Calu3 (cell line): ENCODE data around the gene CECR2. TPM values are rescaled to one million over a fixed set of nuclear protein-coding genes. Genes with fewer than 3 reads are reported as not detected.

ENCODE experiments used
- BruUV-seq: library from RNA; stranded (reverse); fragments of 400-500 nt; replicated peaks from 2 replicates; lab custom pipeline; 2021; lab: Mats Ljungman, UMichigan
- CTCF ChIA-PET: fragments of 300-600 bp; sonication (Branson Sonifier 250); formaldehyde crosslinking; loops from one replicate; lab custom pipeline; 2022; ENCODE audit warnings: antibody characterized with exemption; lab: Charles Lee
- DNase-seq: peaks from one replicate; pipeline ENCODE4 v3.0.0; 2022
- H3K27ac Mint-ChIP-seq: one replicate; pipeline ENCODE4 v1.8.0; 2022; ENCODE audit warnings: mixed read lengths; ENCODE audit not compliant: unreplicated experiment
- H3K27me3 Mint-ChIP-seq: one replicate; pipeline ENCODE4 v1.8.0; 2022; ENCODE audit warnings: mixed read lengths; ENCODE audit not compliant: unreplicated experiment
- H3K36me3 Mint-ChIP-seq: one replicate; pipeline ENCODE4 v1.8.0; 2022; ENCODE audit warnings: mild to moderate bottlenecking, moderate library complexity, mixed read lengths; ENCODE audit not compliant: insufficient read depth, unreplicated experiment
- H3K4me1 Mint-ChIP-seq: one replicate; pipeline ENCODE4 v1.8.0; 2022; ENCODE audit warnings: mild to moderate bottlenecking, low read depth, mixed read lengths; ENCODE audit not compliant: unreplicated experiment
- H3K4me3 Mint-ChIP-seq: one replicate; pipeline ENCODE4 v1.8.0; 2022; ENCODE audit warnings: mild to moderate bottlenecking, low read depth, moderate library complexity, mixed read lengths; ENCODE audit not compliant: unreplicated experiment
- H3K9me3 Mint-ChIP-seq: one replicate; pipeline ENCODE4 v1.8.0; 2022; ENCODE audit warnings: low read depth, mixed read lengths; ENCODE audit not compliant: unreplicated experiment
- CTCF ChIP-seq: fragments of 200-600 bp; IDR thresholded peaks from one replicate; pipeline ENCODE4 v1.8.0; 2022; ENCODE audit warnings: antibody characterized with exemption; ENCODE audit not compliant: unreplicated experiment
- intact Hi-C: fragments of 100-400 bp; cut with micrococcal nuclease; formaldehyde crosslinking; loops from one replicate; pipeline ENCODE4 v1.10.0; 2022; ENCODE audit not compliant: unreplicated experiment
- total RNA-seq: library from RNA; stranded (reverse); gene quantifications from 2 replicates; pipeline ENCODE4 v1.2.3, GENCODE V29; 2022

CECR2 gene
- total RNA-seq, 1 experiment from 2014 or later = 0.09 TPM

DNA sequence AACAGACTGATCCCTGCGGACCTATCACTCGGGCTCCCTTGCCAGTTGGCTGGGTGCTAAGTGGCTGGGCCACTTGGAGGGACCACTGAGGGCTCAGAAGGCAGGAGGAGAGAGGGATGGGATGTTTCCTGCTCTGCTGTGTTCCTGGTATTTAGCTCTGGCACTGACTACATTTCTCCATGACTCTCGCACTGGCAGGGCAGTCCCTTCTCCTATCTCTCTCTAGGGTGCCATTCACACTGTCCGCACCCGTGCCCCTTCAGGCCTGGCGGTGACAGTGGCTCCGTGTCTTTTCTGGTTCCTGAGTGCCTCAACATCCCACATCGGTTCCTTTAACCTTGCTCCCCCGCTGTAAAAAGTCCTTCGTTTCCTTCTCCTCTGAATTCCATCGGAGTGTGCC lies 31.6 kb upstream of the CECR2 start:
- DNase-seq = no peak
- Mint-ChIP-seq H3K36me3 (no peaks in the 10 kb centered on the region), H3K27me3 (peaks cover 55% of the 10 kb centered on the region), H3K4me1 (no peaks in the 10 kb centered on the region), H3K4me3 (no peak overlapping the region), H3K27ac (no peak overlapping the region), H3K9me3 (no peaks in the 10 kb centered on the region)
- CTCF ChIA-PET = interaction anchor here (1.5 kb wide), 1 partner anchor 8 kb away, joined by 3 read pairs; no protein-coding TSS in a partner anchor
- no peak for TF ChIP-seq CTCF
- intact Hi-C loops = no loop called here
- BruUV-seq = no TSS peak

GRCh38 chr22:17339095-17339693 lies 30.1 kb upstream of the CECR2 start:
- Mint-ChIP-seq H3K36me3 (no peaks in the 10 kb centered on the region), H3K4me3 (no peak overlapping the region), H3K4me1 (no peaks in the 10 kb centered on the region), H3K27ac (no peak overlapping the region), H3K27me3 (peaks cover 58% of the 10 kb centered on the region), H3K9me3 (no peaks in the 10 kb centered on the region)
- TF ChIP-seq CTCF = no peak
- no TSS peak for BruUV-seq
- no peak for DNase-seq
- CTCF ChIA-PET = interaction anchor here (0.6 to 1.5 kb wide), 3 partner anchors 10 to 126 kb away, joined by 3 to 8 read pairs (median 5); no protein-coding TSS in a partner anchor
- intact Hi-C loops = no loop called here

DNA sequence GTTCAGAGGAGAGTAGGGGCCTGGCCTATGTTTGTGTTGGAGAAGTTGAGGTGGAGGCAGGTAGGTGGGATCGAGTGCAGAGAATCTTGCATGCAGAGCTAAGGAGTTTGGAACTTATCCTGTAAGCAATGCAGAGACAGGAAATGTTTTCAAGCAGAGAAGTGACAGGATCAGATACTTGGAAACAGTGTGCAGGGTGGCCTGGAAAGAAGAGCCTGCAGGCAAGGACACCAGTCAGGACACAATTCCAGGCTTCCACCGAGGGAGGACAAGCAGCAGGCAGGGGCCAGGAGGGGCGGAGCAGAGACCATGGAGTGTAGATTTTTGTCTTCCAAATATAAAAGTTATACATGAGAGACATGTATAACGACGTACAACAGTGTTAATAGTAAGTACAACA lies 26.9 kb upstream of the CECR2 start:
- H3K27me3 Mint-ChIP-seq = peaks cover 51% of the 10 kb centered on the region
- BruUV-seq = no TSS peak
- H3K27ac Mint-ChIP-seq = no peak overlapping the region
- no peaks in the 10 kb centered on the region for H3K9me3 Mint-ChIP-seq
- TF ChIP-seq CTCF = no peak
- no peak for DNase-seq
- H3K36me3 Mint-ChIP-seq = no peaks in the 10 kb centered on the region
- no peak overlapping the region for H3K4me3 Mint-ChIP-seq
- CTCF ChIA-PET = no interaction called here
- intact Hi-C loops = no loop called here
- no peaks in the 10 kb centered on the region for H3K4me1 Mint-ChIP-seq

- Mint-ChIP-seq H3K27ac (no peak overlapping the region), H3K27me3 (peaks cover 51% of the 10 kb centered on the region), H3K9me3 (no peaks in the 10 kb centered on the region), H3K4me3 (no peak overlapping the region), H3K36me3 (no peaks in the 10 kb centered on the region), H3K4me1 (peaks cover under 1% of the 10 kb centered on the region)
- no peak for TF ChIP-seq CTCF
- CTCF ChIA-PET = no interaction called here
- no TSS peak for BruUV-seq
- intact Hi-C loops = no loop called here
- DNase-seq = no peak
Measured at GRCh38 chr22:17343766-17344165, 25.5 kb upstream of the CECR2 start.
